ENCODE data around the gene ELF5.

DNA sequence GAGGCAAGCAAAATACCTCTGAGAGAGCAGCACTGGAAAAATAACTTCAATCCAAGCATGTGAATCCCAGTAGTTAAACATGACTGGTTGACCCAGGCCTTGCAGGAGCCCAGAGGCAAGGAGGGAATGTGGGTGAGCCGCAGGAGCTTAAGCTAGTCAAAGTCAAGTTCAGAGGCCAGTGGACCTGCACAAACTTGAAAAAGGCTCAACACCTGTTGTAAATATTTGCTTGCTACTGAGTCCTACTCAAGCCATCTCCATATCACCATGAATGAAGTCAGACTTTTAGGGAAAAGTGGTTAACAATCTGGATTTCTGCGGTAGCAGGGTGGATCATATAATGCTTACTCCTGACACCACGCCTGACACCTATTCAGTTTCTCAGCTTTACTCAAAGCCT is 79.7 kb downstream of the ELF5 start:
- no peak for TF ChIP-seq EZH2 (IDR thresholded peaks at IDR 0.05; ENCODE audit: low read length, missing control alignments)
- TF ChIP-seq, protein P1, sequence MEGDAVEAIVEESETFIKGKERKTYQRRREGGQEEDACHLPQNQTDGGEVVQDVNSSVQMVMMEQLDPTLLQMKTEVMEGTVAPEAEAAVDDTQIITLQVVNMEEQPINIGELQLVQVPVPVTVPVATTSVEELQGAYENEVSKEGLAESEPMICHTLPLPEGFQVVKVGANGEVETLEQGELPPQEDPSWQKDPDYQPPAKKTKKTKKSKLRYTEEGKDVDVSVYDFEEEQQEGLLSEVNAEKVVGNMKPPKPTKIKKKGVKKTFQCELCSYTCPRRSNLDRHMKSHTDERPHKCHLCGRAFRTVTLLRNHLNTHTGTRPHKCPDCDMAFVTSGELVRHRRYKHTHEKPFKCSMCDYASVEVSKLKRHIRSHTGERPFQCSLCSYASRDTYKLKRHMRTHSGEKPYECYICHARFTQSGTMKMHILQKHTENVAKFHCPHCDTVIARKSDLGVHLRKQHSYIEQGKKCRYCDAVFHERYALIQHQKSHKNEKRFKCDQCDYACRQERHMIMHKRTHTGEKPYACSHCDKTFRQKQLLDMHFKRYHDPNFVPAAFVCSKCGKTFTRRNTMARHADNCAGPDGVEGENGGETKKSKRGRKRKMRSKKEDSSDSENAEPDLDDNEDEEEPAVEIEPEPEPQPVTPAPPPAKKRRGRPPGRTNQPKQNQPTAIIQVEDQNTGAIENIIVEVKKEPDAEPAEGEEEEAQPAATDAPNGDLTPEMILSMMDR (conservative IDR thresholded peaks at IDR 0.05 in 1 of 2, IDR thresholded peaks at IDR 0.05 in 1 of 2; ENCODE audit: low read depth in 1 of 2, low read length in 2 of 2): no peak
